ENCODE results near the gene TACC3. TPM values are rescaled to one million over a fixed set of nuclear protein-coding genes. Genes with fewer than 3 reads are reported as not detected.
A peak's percentile ranks its signal among the peaks of the same experiment; 100 is the strongest.

TACC3 gene
- total RNA-seq, 1 donor from 2014 or later, result 13.9 TPM

GRCh38 chr4:1718095-1718850, 3.0 kb upstream of the TACC3 start:
- H3K27me3 ChIP-seq (ENCODE audit: control insufficient read depth, insufficient read depth, low read length), result no peaks in the 10 kb centered on the region
- no peak for DNase-seq (ENCODE audit: low read depth)
- no peak overlapping the region for H3K4me3 ChIP-seq (ENCODE audit: low read depth, low read length)
- no peak for TF ChIP-seq CTCF (IDR thresholded peaks at IDR 0.05; ENCODE audit: insufficient read depth, low read length, poor library complexity, severe bottlenecking)
- H3K36me3 ChIP-seq (ENCODE audit: control insufficient read depth, insufficient read depth, low read length), result no peaks in the 10 kb centered on the region

GRCh38 chr4:1720163-1720983, 948 bp upstream of the TACC3 start:
- no peak for DNase-seq (ENCODE audit: low read depth)
- Histone ChIP-seq H3K27me3 (ENCODE audit: control insufficient read depth, insufficient read depth, low read length) (no peaks in the 10 kb centered on the region), H3K36me3 (ENCODE audit: control insufficient read depth, insufficient read depth, low read length) (no peaks in the 10 kb centered on the region), H3K4me3 (ENCODE audit: low read depth, low read length) (peak overlapping the region; percentile 71)
- TF ChIP-seq CTCF (IDR thresholded peaks at IDR 0.05; ENCODE audit: insufficient read depth, low read length, poor library complexity, severe bottlenecking), result no peak

- no peak for TF ChIP-seq CTCF (IDR thresholded peaks at IDR 0.05; ENCODE audit: insufficient read depth, low read length, poor library complexity, severe bottlenecking)
- H3K36me3 ChIP-seq (ENCODE audit: control insufficient read depth, insufficient read depth, low read length), result no peaks in the 10 kb centered on the region
- no peaks in the 10 kb centered on the region for H3K27me3 ChIP-seq (ENCODE audit: control insufficient read depth, insufficient read depth, low read length)
- DNase-seq (ENCODE audit: low read depth), result no peak
- peak overlapping the region; percentile 69 for H3K4me3 ChIP-seq (ENCODE audit: low read depth, low read length)
These were observed 587 bp downstream of the TACC3 start for GRCh38 chr4:1721666-1722550.

- H3K4me3 ChIP-seq (ENCODE audit: low read depth, low read length), result peak overlapping the region; percentile 69
- H3K27me3 ChIP-seq (ENCODE audit: control insufficient read depth, insufficient read depth, low read length), result no peaks in the 10 kb centered on the region
- no peaks in the 10 kb centered on the region for H3K36me3 ChIP-seq (ENCODE audit: control insufficient read depth, insufficient read depth, low read length)
- DNase-seq (ENCODE audit: low read depth), result no peak
- no peak for TF ChIP-seq CTCF (IDR thresholded peaks at IDR 0.05; ENCODE audit: insufficient read depth, low read length, poor library complexity, severe bottlenecking)
These were observed 1.3 kb downstream of the TACC3 start for GRCh38 chr4:1722551-1723118.

GRCh38 chr4:1723131-1723801, 1.9 kb downstream of the TACC3 start:
- Histone ChIP-seq H3K27me3 (ENCODE audit: control insufficient read depth, insufficient read depth, low read length) (no peaks in the 10 kb centered on the region), H3K36me3 (ENCODE audit: control insufficient read depth, insufficient read depth, low read length) (no peaks in the 10 kb centered on the region), H3K4me3 (ENCODE audit: low read depth, low read length) (no peak overlapping the region)
- no peak for DNase-seq (ENCODE audit: low read depth)
- no peak for TF ChIP-seq CTCF (IDR thresholded peaks at IDR 0.05; ENCODE audit: insufficient read depth, low read length, poor library complexity, severe bottlenecking)
